AG10803 (cell line): ENCODE measurements around the gene SMIM5.

Experiments
- DNase-seq: peaks from one replicate; pipeline ENCODE4 v3.0.0; 2010; ENCODE audit warnings: low read depth
- H3K4me3 ChIP-seq: 2 replicates; pipeline ENCODE4 v1.5.1; 2011; ENCODE audit warnings: mild to moderate bottlenecking, low read length, control low read depth
- TF ChIP-seq, protein P1 (sequence below): conservative IDR thresholded peaks from 2 replicates; pipeline ENCODE4 v1.5.1; 2011; ENCODE audit warnings: mild to moderate bottlenecking, low read length, control low read depth, inconsistent platforms

The SMIM5 gene

DNA sequence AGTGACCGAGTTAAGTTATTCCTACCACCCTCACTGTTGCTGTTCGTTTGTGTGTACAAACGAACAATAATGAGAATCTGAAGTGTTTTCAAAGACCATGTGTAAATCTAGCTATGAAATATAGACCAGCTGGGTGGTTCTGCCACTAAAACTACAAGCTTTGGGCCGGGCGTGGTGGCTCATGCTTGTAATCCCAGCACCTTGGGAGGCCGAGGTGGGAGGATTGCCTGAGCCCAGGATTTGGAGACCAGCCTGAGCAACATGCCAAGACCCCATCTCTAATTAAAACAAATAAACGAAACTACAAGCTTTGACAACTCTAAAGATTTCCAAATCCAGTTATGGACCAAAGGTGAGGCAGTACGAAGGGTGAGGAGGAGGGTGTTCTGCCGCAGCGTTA lies 32.7 kb downstream of the SMIM5 start:
- peak overlapping the region; percentile 99 for H3K4me3 ChIP-seq
- TF ChIP-seq, protein P1, sequence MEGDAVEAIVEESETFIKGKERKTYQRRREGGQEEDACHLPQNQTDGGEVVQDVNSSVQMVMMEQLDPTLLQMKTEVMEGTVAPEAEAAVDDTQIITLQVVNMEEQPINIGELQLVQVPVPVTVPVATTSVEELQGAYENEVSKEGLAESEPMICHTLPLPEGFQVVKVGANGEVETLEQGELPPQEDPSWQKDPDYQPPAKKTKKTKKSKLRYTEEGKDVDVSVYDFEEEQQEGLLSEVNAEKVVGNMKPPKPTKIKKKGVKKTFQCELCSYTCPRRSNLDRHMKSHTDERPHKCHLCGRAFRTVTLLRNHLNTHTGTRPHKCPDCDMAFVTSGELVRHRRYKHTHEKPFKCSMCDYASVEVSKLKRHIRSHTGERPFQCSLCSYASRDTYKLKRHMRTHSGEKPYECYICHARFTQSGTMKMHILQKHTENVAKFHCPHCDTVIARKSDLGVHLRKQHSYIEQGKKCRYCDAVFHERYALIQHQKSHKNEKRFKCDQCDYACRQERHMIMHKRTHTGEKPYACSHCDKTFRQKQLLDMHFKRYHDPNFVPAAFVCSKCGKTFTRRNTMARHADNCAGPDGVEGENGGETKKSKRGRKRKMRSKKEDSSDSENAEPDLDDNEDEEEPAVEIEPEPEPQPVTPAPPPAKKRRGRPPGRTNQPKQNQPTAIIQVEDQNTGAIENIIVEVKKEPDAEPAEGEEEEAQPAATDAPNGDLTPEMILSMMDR = no peak
- DNase-seq = no peak

DNA sequence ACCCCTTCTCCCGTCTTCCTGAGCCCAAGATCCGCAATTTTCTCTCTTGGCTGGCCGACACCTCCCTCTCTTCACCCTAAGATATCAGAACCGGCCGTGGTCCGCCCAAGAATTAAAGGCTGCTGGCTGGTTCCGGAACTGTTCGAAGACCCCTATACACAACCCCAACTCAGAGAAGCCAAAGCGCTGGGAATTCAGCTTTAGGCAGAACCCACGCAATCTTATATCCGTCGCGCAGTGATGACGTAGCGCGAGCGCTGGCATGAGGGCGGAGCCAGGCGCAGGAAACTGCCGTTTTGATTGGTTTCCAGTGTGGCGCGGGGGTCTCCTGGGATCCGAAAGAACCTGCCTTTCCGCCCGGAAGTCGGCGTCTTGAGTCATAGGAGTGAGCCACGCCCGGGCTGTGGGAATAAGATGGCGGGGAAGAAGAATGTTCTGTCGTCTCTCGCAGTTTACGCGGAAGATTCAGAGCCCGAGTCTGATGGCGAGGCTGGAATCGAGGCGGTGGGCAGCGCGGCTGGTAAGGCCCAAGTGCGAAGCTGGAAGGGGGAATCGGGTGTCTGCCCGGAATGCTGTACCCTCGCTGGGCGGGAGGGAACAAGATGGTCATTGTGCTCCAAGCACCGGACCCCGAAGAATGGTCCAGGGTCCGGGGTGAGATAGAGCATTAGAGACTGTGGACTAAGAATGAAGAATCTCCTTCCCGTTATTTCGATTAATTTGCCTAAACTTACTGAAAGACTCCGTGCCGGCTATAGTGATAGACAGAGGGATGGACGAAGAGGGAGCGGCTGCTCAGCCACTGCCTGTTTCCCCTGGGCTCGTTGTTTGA lies 33.9 kb downstream of the SMIM5 start, which contains the start of the genes RECQL5 and SAP30BP:
Gene RECQL5 (minus strand): TSS at position 196 of the 832 bp plus-strand sequence. CDS start 597 bp downstream, outside the sequence.
Gene SAP30BP (plus strand): TSS at position 380 of the 832 bp plus-strand sequence. CDS start 35 bp downstream, at position 415.
- TF ChIP-seq, protein P1 = no peak
- peak; percentile 98 for DNase-seq
- H3K4me3 ChIP-seq = peak within 1 kb of the TSS; percentile 99

DNA sequence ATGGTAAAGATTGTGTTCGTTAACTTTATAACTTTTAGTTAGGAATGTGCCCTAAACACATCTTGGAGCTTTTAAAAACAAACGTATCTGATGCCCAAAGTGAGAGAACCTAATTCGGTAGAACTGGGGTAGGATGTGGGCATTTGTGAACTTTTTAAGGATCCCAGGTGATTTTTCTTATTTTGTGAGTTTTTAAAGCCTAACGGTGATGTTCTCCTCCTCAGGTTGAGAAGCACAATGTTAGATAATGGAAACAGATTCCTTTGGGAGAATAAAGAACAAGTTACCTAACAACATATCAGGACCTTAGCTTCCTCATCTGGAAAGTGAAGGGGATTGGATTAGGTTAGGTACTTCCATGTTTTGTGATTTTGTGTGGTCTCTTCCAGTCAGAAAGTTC lies 34.6 kb downstream of the SMIM5 start:
- H3K4me3 ChIP-seq = peak overlapping the region; percentile 99
- no peak for DNase-seq
- TF ChIP-seq, protein P1 = no peak

DNA sequence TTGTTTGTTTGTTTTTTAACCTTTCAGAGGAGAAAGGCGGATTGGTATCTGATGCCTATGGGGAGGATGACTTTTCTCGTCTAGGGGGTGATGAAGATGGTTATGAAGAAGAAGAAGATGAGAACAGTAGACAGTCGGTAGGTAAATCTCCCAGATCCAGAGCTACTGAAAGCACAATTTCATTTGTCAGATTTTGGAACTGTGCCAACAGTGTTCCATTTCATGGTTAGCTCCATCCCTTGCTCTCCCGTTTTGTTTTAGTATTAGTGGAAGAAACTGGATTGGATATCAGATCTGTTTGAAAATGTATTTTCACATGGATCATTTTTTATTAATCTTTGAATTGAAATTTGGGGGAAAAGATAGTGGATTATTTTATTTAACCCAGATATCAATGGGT lies 35.3 kb downstream of the SMIM5 start:
- peak overlapping the region; percentile 99 for H3K4me3 ChIP-seq
- TF ChIP-seq, protein P1 = no peak
- DNase-seq = no peak

DNA sequence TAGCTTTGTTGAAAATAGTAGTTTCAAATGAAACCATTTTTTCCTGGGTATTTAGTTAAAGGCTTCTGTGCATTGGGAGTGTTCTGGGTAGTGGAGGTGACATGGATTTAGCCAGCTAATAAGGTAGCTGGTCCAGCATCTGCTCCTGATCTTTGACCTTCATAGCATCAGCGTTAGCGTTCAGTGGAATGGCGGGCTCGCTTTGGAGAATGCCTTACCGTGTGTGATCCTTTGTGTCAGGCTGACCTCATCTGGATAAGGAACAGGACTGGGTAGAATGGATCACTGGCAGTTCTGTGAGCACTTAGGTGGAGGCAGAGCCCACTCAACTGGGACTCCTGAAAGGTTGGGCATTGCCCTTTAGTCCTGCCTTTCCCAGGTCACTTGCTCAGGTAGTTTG lies 37.6 kb downstream of the SMIM5 start:
- H3K4me3 ChIP-seq = no peak overlapping the region
- TF ChIP-seq, protein P1 = no peak
- DNase-seq = no peak

DNA sequence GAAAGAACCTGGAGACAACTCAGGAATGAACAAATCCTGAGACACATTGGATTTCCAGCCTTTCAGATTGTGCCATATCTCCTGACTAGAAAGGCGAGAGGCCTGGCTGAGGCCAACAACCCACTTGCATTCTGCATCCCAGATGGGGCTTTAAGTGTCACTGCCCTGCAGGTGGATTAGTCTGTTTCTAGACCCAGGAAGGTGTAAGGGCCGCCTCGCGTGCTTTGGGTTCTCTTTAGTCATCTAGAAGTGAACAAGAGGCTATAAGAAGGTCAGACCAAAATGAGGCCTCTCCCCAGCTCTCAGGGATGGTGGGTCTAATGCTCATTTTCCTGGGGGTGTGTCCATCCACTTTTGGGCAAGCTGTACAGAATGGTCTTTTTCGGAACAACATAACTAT lies 38.8 kb downstream of the SMIM5 start:
- TF ChIP-seq, protein P1 = no peak
- H3K4me3 ChIP-seq = no peak overlapping the region
- DNase-seq = no peak

DNA sequence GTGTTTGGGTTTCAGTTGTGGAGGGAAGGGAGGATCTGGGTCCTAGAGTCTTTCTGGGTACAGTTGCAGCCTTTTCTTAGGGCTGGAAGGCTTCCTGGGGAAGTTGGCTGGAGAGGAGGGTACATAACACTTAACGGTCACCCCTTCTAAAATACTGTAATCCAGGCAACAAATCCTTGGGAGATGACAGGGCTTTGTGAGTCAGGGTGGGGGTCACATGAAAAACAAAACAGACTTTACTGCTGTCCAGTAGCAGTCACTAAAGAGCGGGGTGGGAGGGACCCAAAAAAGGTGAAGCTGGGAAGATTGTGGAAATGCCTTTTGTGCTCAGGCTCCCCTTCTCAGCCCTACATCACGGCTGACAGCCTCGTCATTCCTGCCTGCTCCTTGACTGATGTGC lies 40.3 kb downstream of the SMIM5 start:
- H3K4me3 ChIP-seq = no peak overlapping the region
- no peak for DNase-seq
- TF ChIP-seq, protein P1 = no peak
